T-helper 2 cell treated with Interferon-gamma antibody and Interleukin-4, amounts not matched to agents 100 ng/mL and 5 ng/mL, for 36 hours (primary cell): Measurements from ENCODE around the gene NDUFB5. TPM values are rescaled to one million over a fixed set of nuclear protein-coding genes. Genes with fewer than 3 reads are reported as not detected.

Experiments
- intact Hi-C: fragments of 100-400 bp; cut with micrococcal nuclease; formaldehyde crosslinking; loops from one replicate; pipeline ENCODE4 v1.15.1; 2023
- total RNA-seq: library from RNA; stranded (reverse); gene quantifications from 2 replicates; pipeline ENCODE4 v1.2.3, GENCODE V29; 2022

Gene NDUFB5
- total RNA-seq, 1 donor from 2014 or later: 84.3 TPM

- intact Hi-C loops: no loop called here
These were observed 68.3 kb downstream of the NDUFB5 start for GRCh38 chr3:179672918-179673317.

- intact Hi-C loops: no loop called here
These were observed 68.9 kb downstream of the NDUFB5 start for GRCh38 chr3:179673523-179673922.

GRCh38 chr3:179676081-179676480 is 71.5 kb downstream of the NDUFB5 start:
- intact Hi-C loops: no loop called here

Other genes starting within 250 kb of the NDUFB5 start
- 10.8 and 11.9 TPM in 2 replicates for gene GNB4, start 153.3 kb upstream of the NDUFB5 start, total RNA-seq
- gene ACTL6A, start 41.9 kb upstream of the NDUFB5 start, total RNA-seq: 101 and 106 TPM in 2 replicates
- gene MRPL47, start 156 bp upstream of the NDUFB5 start, total RNA-seq: 38.9 and 47.4 TPM in 2 replicates
- gene USP13, start 48.2 kb downstream of the NDUFB5 start, total RNA-seq: 11.8 and 13.0 TPM in 2 replicates